Kidney (tissue), 14 donors: Measurements from ENCODE around the gene TCF12. TPM values are rescaled to one million over a fixed set of nuclear protein-coding genes. Genes with fewer than 3 reads are reported as not detected.

Source experiments
- DNase-seq, 5 donors: peaks; one replicate each; pipeline ENCODE4 v3.0.0-alpha.2; 2013 to 2020
- FAIRE-seq: peaks from 2 replicates; lab custom pipeline; 2012; peaks lifted over from hg19 to GRCh38; lab: Jason Lieb, UNC
- H3K27ac ChIP-seq, 2 donors: one replicate each; pipeline ENCODE4 v1.7.0; 2013; ENCODE audit warnings: low read depth in 2 of 2, low read length in 2 of 2, inconsistent platforms in 1 of 2
- H3K27me3 ChIP-seq: one replicate; pipeline ENCODE4 v1.7.1; 2013; ENCODE audit warnings: low read length, inconsistent platforms; ENCODE audit not compliant: control insufficient read depth, insufficient read depth
- H3K36me3 ChIP-seq, 3 donors: one replicate each; pipeline versions ENCODE4 v1.7.0 to v1.7.1; 2013; ENCODE audit warnings: low read length in 3 of 3, control low read depth in 1 of 3, inconsistent platforms in 1 of 3; ENCODE audit not compliant: insufficient read depth in 3 of 3, control insufficient read depth in 2 of 3
- H3K4me1 ChIP-seq, 3 donors: one replicate each; pipeline versions ENCODE4 v1.7.0 to v1.7.1; 2013; ENCODE audit warnings: low read length in 3 of 3, inconsistent platforms in 1 of 3, low read depth in 1 of 3; ENCODE audit not compliant: control insufficient read depth in 2 of 3, insufficient read depth in 2 of 3
- H3K4me3 ChIP-seq, 3 donors: one replicate each; pipeline versions ENCODE4 v1.7.0 to v1.8.1; 2013; ENCODE audit warnings: low read length in 3 of 3, control low read depth in 1 of 3, inconsistent platforms in 1 of 3
- H3K9ac ChIP-seq, 3 donors: one replicate each; pipeline versions ENCODE4 v1.7.0 to v1.7.1; 2013; ENCODE audit warnings: low read length in 3 of 3, control low read depth in 1 of 3, inconsistent platforms in 1 of 3
- H3K9me3 ChIP-seq, 3 donors: one replicate each; pipeline versions ENCODE4 v1.7.0 to v1.7.1; 2013; ENCODE audit warnings: low read length in 3 of 3, control low read depth in 1 of 3, inconsistent platforms in 1 of 3; ENCODE audit not compliant: control insufficient read depth in 2 of 3, insufficient read depth in 1 of 3
- intact Hi-C: fragments of 100-400 bp; cut with DNase I; formaldehyde crosslinking; loops from one replicate; pipeline ENCODE4 v1.11.1; 2022
- polyA plus RNA-seq: library from polyadenylated mRNA; stranded (reverse); fragments of 350-450 nt; fragmentation: Illumina TruSeq; extraction: RNeasy Lipid Tissue Mini Kit (QIAGEN cat#74804); gene quantifications from one replicate; pipeline ENCODE4 v1.2.3, GENCODE V29; 2014; ENCODE audit warnings: low read depth, low replicate concordance; ENCODE audit not compliant: insufficient read depth
- total RNA-seq: library from RNA; stranded (reverse); fragmentation: NEBNext Ultra II Directional; extraction: Animal tissue kit (Norgen Biotek cat#: 25700); gene quantifications from one replicate; pipeline ENCODE4 v1.2.1, GENCODE V29; 2021
- TF ChIP-seq, protein P1 (sequence below): IDR thresholded peaks from 3 replicates; pipeline ENCODE4 v1.5.1; 2012; ENCODE audit warnings: mild to moderate bottlenecking, moderate library complexity, borderline replicate concordance; ENCODE audit not compliant: insufficient read depth; ENCODE audit errors: extremely low read depth
- donor health status: control.
- donor health status: control.
- donor health status: control.
- donor health status: control.
- donor health status: control.
- donor health status: DM: yes; HTN: yes; CAD: no.
- donor health status: Normal renal cell carcinoma (clear cell type).

Gene TCF12
- total and polyA plus RNA-seq, 2 donors from 2014 or later, result 16.3 to 116 TPM

GRCh38 chr15:57045741-57046382 is 127.4 kb downstream of the TCF12 start:
- FAIRE-seq, result no peak
- peaks cover 0 to 5% (median 3%) of the 10 kb centered on the region in 3 donors for H3K4me1 ChIP-seq
- no peaks in the 10 kb centered on the region for H3K27me3 ChIP-seq
- TF ChIP-seq, protein P1, sequence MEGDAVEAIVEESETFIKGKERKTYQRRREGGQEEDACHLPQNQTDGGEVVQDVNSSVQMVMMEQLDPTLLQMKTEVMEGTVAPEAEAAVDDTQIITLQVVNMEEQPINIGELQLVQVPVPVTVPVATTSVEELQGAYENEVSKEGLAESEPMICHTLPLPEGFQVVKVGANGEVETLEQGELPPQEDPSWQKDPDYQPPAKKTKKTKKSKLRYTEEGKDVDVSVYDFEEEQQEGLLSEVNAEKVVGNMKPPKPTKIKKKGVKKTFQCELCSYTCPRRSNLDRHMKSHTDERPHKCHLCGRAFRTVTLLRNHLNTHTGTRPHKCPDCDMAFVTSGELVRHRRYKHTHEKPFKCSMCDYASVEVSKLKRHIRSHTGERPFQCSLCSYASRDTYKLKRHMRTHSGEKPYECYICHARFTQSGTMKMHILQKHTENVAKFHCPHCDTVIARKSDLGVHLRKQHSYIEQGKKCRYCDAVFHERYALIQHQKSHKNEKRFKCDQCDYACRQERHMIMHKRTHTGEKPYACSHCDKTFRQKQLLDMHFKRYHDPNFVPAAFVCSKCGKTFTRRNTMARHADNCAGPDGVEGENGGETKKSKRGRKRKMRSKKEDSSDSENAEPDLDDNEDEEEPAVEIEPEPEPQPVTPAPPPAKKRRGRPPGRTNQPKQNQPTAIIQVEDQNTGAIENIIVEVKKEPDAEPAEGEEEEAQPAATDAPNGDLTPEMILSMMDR, result no peak
- no peak overlapping the region for H3K9ac ChIP-seq
- no peak overlapping the region for H3K4me3 ChIP-seq
- H3K36me3 ChIP-seq, result no peaks in the 10 kb centered on the region
- DNase-seq, result no peak
- no peaks in the 10 kb centered on the region for H3K9me3 ChIP-seq
- intact Hi-C loops, result no loop called here
- H3K27ac ChIP-seq, result no peak overlapping the region

DNA sequence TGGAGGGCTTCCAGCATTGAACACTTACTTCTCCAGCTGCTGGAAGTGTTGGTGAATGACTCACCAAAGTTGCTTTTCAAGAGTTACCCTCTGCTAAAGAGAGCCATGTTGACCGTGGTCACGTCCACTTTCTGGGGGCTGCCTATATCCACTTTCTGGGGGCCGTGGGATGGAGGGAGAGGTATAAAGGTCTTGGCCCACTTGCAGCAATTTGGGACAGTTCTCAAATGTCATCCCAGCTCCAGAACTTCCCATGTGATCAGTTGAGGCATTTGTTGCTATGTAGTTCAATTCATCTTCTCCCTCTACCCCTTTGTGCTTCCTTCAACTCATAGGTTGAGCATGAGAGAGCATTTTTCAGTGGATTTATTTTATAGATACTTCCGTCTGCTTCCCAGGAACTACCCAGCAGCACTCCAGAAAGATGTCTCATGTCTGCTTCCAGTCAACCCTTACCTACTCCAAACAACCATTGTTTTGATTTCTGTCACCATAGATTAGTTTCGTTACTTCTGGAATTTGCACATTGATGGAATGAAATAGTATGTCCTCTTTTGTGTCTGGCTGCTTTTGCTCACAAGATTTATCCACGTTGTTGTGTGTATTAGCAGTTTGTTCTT is 130.6 kb downstream of the TCF12 start:
- intact Hi-C loops, result no loop called here
- Histone ChIP-seq H3K27me3 (no peaks in the 10 kb centered on the region), H3K9ac (no peak overlapping the region), H3K36me3 (no peaks in the 10 kb centered on the region), H3K4me1 (peaks cover 0 to 5% (median 3%) of the 10 kb centered on the region in 3 donors), H3K27ac (no peak overlapping the region), H3K9me3 (no peaks in the 10 kb centered on the region), H3K4me3 (no peak overlapping the region)
- DNase-seq (peak in 1 of 5 donors; percentile 18), FAIRE-seq (no peak)
- TF ChIP-seq, protein P1, result no peak

GRCh38 chr15:57053470-57053869 is 135.0 kb downstream of the TCF12 start:
- H3K4me3 ChIP-seq, result no peak overlapping the region
- H3K27ac ChIP-seq, result no peak overlapping the region
- TF ChIP-seq, protein P1, result no peak
- FAIRE-seq, result no peak
- intact Hi-C loops, result no loop called here
- H3K9me3 ChIP-seq, result no peaks in the 10 kb centered on the region
- no peak overlapping the region for H3K9ac ChIP-seq
- no peaks in the 10 kb centered on the region for H3K27me3 ChIP-seq
- DNase-seq, result no peak
- H3K4me1 ChIP-seq, result peaks cover 0 to 9% (median 3%) of the 10 kb centered on the region in 3 donors
- no peaks in the 10 kb centered on the region for H3K36me3 ChIP-seq
